Hepatocyte (in vitro differentiated cells): ENCODE results near the gene DNAH6. TPM values are rescaled to one million over a fixed set of nuclear protein-coding genes. Genes with fewer than 3 reads are reported as not detected.

Experiments used
- DNase-seq: peaks from one replicate; pipeline ENCODE4 v3.0.0-alpha.2; 2016; ENCODE audit warnings: low spot score
- H2AFZ ChIP-seq: fragments of 200-600 bp; sonication (generic); 2 replicates; pipeline ENCODE4 v1.6.0; 2016; ENCODE audit warnings: antibody characterized with exemption, mild to moderate bottlenecking
- H3K27ac ChIP-seq: fragments of 200-600 bp; sonication (generic); 2 replicates; pipeline ENCODE4 v1.5.1; 2016; ENCODE audit warnings: mild to moderate bottlenecking
- H3K27me3 ChIP-seq: fragments of 200-600 bp; sonication (generic); 2 replicates; pipeline ENCODE4 v1.6.1; 2016
- H3K36me3 ChIP-seq: fragments of 200-600 bp; sonication (generic); replicated peaks from 2 replicates; pipeline ENCODE4 v1.5.1; 2016; ENCODE audit warnings: low read depth; ENCODE audit not compliant: insufficient read depth
- H3K4me1 ChIP-seq: fragments of 200-600 bp; sonication (generic); 2 replicates; pipeline ENCODE4 v1.5.1; 2016; ENCODE audit warnings: mild to moderate bottlenecking, moderate library complexity; ENCODE audit not compliant: insufficient read depth
- H3K4me2 ChIP-seq: fragments of 200-600 bp; sonication (generic); 2 replicates; pipeline ENCODE4 v1.6.0; 2016
- H3K4me3 ChIP-seq: fragments of 200-600 bp; sonication (generic); 2 replicates; pipeline ENCODE4 v1.5.1; 2016; ENCODE audit warnings: mild to moderate bottlenecking
- H3K79me2 ChIP-seq: fragments of 200-600 bp; sonication (generic); 2 replicates; pipeline ENCODE4 v1.6.0; 2017; ENCODE audit warnings: mild to moderate bottlenecking
- H3K9me2 ChIP-seq: fragments of 200-600 bp; sonication (generic); replicated peaks from 2 replicates; pipeline ENCODE4 v1.6.0; 2017; ENCODE audit warnings: mild to moderate bottlenecking; ENCODE audit not compliant: insufficient read depth
- H3K9me3 ChIP-seq: fragments of 200-600 bp; sonication (generic); 2 replicates; pipeline ENCODE4 v1.5.1; 2016; ENCODE audit warnings: low read depth, mild to moderate bottlenecking
- H4K20me1 ChIP-seq: fragments of 200-600 bp; sonication (generic); 2 replicates; pipeline ENCODE4 v1.6.0; 2016; ENCODE audit warnings: mild to moderate bottlenecking; ENCODE audit not compliant: insufficient read depth, poor library complexity, severe bottlenecking
- EZH2 ChIP-seq: fragments of 200-600 bp; sonication (generic); IDR thresholded peaks from 2 replicates; pipeline ENCODE4 v1.6.1; 2016; ENCODE audit warnings: antibody characterized with exemption, mild to moderate bottlenecking, borderline replicate concordance
- EZH2phosphoT487 ChIP-seq: fragments of 200-600 bp; sonication (generic); IDR thresholded peaks from one replicate; pipeline ENCODE4 v1.6.1; 2018; ENCODE audit warnings: antibody characterized with exemption, mild to moderate bottlenecking, low read depth, moderate library complexity; ENCODE audit not compliant: unreplicated experiment, severe bottlenecking
- WGBS: methylation state at CpG from one replicate; pipeline ENCODE4 v1.1.6; 2016; ENCODE audit warnings: low lambda C conversion rate; ENCODE audit errors: missing lambda C conversion rate; 5-methylcytosine and 5-hydroxymethylcytosine counted together
- polyA plus RNA-seq: library from polyadenylated mRNA; unstranded; fragments of >200 nt; fragmentation: Nextera tagmentation; extraction: Ambion mirVana; gene quantifications from 2 replicates; pipeline ENCODE4 v1.2.1, GENCODE V29; 2016
- total RNA-seq: library from RNA; depleted of rRNA; stranded (reverse); fragments of >200 nt; gene quantifications from 2 replicates; pipeline ENCODE4 v1.2.3, GENCODE V29; 2014
- TF ChIP-seq, protein P1 (sequence below): fragments of 200-600 bp; sonication (generic); IDR thresholded peaks from 2 replicates; pipeline ENCODE4 v1.5.1; 2016; ENCODE audit warnings: antibody characterized with exemption, mild to moderate bottlenecking; ENCODE audit not compliant: poor library complexity

Gene DNAH6
- total and polyA plus RNA-seq, 2 experiments from 2014 or later, result 1.0 to 1.2 TPM

DNA sequence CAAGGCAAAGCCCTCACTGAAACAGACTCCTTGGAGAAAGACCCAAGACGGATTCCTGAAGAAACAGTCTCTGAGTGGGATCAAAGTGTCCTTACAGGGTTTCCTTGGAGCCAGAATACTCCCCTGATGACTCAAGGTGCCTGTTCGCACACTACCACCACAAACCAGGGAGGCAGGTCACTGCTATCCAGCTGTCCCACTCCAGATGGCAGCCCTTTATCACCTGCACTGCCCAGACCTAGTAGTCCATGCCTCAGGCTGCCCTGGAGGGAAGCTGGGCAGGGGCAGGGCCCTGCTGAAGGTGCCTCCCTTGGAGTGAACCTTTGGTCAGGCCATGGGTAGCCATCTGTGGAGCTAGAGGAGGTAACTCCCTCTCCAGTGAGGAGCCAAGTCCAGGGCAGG lies 330.4 kb downstream of the DNAH6 start:
- no peaks in the 10 kb centered on the region for H3K36me3 ChIP-seq
- 83% methylated on average over 2 of the region's 2 CpGs for WGBS
- no peaks in the 10 kb centered on the region for H4K20me1 ChIP-seq
- no peak for DNase-seq
- H3K4me2 ChIP-seq, result no peak overlapping the region
- no peak overlapping the region for H3K4me3 ChIP-seq
- TF ChIP-seq EZH2phosphoT487, result no peak
- TF ChIP-seq, protein P1, sequence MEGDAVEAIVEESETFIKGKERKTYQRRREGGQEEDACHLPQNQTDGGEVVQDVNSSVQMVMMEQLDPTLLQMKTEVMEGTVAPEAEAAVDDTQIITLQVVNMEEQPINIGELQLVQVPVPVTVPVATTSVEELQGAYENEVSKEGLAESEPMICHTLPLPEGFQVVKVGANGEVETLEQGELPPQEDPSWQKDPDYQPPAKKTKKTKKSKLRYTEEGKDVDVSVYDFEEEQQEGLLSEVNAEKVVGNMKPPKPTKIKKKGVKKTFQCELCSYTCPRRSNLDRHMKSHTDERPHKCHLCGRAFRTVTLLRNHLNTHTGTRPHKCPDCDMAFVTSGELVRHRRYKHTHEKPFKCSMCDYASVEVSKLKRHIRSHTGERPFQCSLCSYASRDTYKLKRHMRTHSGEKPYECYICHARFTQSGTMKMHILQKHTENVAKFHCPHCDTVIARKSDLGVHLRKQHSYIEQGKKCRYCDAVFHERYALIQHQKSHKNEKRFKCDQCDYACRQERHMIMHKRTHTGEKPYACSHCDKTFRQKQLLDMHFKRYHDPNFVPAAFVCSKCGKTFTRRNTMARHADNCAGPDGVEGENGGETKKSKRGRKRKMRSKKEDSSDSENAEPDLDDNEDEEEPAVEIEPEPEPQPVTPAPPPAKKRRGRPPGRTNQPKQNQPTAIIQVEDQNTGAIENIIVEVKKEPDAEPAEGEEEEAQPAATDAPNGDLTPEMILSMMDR, result no peak
- TF ChIP-seq EZH2, result no peak
- no peaks in the 10 kb centered on the region for H3K9me3 ChIP-seq
- no peaks in the 10 kb centered on the region for H3K4me1 ChIP-seq
- H3K27me3 ChIP-seq, result no peaks in the 10 kb centered on the region
- H2AFZ ChIP-seq, result no peak overlapping the region
- no peak overlapping the region for H3K27ac ChIP-seq
- no peaks in the 10 kb centered on the region for H3K79me2 ChIP-seq
- H3K9me2 ChIP-seq, result no peaks in the 10 kb centered on the region

DNA sequence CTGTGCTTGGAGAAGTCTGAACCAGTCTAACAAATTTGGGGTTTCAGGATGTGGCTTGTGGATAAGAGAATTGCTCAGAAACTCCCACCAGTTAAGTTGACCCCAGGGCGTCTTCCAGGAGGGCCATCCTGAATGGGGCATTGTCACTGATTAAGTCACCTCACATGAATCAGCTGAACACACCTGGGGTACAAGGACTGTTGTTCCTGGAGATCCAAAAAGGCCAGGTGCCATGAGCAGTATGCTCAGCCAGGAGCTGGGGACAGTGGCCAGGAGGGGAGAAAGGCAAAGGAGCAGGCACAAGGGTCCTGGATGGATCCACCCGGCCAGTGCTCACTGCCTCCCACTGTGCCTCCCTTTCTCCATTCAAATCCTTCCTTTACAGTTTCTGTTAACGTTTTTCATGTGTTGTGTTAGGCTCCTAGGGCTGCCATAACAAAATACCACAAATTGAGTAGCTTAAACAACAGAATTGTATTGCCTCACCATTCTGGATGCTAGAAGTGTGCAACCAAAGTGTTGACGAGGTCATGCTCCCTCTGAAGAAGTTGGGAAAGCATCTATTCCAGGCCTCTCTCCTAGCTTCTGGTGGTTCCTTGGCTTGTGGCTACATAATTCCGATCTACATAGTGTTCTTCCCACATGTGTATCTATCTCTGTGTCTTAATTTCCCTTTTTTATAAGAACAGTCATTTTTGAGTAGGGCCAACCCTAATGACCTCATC lies 331.2 kb downstream of the DNAH6 start:
- Histone ChIP-seq H3K9me3 (no peaks in the 10 kb centered on the region), H3K79me2 (no peaks in the 10 kb centered on the region), H3K4me1 (no peaks in the 10 kb centered on the region), H3K9me2 (no peaks in the 10 kb centered on the region), H3K27me3 (no peaks in the 10 kb centered on the region), H3K36me3 (no peaks in the 10 kb centered on the region), H3K4me2 (no peak overlapping the region), H3K27ac (no peak overlapping the region), H3K4me3 (no peak overlapping the region), H2AFZ (no peak overlapping the region), H4K20me1 (no peaks in the 10 kb centered on the region)
- TF ChIP-seq EZH2phosphoT487, result no peak
- no peak for TF ChIP-seq EZH2
- TF ChIP-seq, protein P1, result no peak
- 82% methylated on average over 5 of the region's 5 CpGs for WGBS
- DNase-seq, result no peak

DNA sequence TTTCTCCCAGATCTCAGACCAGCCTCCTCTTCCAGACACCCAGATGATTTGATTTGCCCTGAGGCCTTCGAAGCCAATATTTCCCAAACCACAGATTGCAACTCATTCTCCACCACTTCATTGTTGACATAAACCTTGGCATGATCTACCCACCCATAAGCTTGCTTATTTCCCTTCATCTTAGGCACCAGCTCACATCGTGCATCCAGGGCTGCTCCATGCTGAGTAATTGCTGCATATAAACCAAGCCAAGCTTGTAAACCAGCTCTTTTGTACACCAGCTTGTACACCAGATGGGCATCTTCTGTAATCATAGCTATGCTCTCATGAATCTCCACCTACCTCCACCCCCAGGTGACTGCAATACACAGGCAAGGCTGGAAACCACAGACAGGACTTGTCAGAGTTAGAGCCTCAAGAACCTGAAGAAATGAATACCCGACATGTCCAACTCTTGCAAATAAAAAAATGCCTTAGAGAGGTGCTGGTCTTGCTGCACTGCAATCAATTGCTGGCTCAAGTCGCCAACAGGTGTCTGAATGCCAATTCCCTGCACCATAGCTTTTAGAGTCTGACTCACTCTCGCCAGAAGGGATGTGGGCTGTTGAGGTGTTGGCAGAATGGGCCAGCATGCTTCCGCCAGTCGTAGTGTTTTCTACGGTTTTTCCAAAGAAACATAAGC lies 333.1 kb downstream of the DNAH6 start:
- no peak for DNase-seq
- no peaks in the 10 kb centered on the region for H3K27me3 ChIP-seq
- H3K4me3 ChIP-seq, result no peak overlapping the region
- WGBS, result 85% methylated on average over 8 of the region's 8 CpGs
- no peaks in the 10 kb centered on the region for H3K9me3 ChIP-seq
- no peak overlapping the region for H3K4me2 ChIP-seq
- H3K27ac ChIP-seq, result no peak overlapping the region
- TF ChIP-seq EZH2 (no peak), EZH2phosphoT487 (no peak)
- TF ChIP-seq, protein P1, result no peak
- H3K4me1 ChIP-seq, result no peaks in the 10 kb centered on the region
- no peaks in the 10 kb centered on the region for H3K36me3 ChIP-seq
- H3K9me2 ChIP-seq, result no peaks in the 10 kb centered on the region
- H4K20me1 ChIP-seq, result no peaks in the 10 kb centered on the region
- H2AFZ ChIP-seq, result no peak overlapping the region
- no peaks in the 10 kb centered on the region for H3K79me2 ChIP-seq
